Activated CD4-positive, alpha-beta T cell treated with anti-CD3 and anti-CD28 coated beads, Interleukin-2, amount 50 U/mL, for 1 hour (primary cell): ENCODE results near the gene TRIM8.

Experiments
- DNase-seq: peaks from one replicate; pipeline ENCODE4 v3.0.0-alpha.2; 2020

Gene TRIM8, protein sequence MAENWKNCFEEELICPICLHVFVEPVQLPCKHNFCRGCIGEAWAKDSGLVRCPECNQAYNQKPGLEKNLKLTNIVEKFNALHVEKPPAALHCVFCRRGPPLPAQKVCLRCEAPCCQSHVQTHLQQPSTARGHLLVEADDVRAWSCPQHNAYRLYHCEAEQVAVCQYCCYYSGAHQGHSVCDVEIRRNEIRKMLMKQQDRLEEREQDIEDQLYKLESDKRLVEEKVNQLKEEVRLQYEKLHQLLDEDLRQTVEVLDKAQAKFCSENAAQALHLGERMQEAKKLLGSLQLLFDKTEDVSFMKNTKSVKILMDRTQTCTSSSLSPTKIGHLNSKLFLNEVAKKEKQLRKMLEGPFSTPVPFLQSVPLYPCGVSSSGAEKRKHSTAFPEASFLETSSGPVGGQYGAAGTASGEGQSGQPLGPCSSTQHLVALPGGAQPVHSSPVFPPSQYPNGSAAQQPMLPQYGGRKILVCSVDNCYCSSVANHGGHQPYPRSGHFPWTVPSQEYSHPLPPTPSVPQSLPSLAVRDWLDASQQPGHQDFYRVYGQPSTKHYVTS

DNA sequence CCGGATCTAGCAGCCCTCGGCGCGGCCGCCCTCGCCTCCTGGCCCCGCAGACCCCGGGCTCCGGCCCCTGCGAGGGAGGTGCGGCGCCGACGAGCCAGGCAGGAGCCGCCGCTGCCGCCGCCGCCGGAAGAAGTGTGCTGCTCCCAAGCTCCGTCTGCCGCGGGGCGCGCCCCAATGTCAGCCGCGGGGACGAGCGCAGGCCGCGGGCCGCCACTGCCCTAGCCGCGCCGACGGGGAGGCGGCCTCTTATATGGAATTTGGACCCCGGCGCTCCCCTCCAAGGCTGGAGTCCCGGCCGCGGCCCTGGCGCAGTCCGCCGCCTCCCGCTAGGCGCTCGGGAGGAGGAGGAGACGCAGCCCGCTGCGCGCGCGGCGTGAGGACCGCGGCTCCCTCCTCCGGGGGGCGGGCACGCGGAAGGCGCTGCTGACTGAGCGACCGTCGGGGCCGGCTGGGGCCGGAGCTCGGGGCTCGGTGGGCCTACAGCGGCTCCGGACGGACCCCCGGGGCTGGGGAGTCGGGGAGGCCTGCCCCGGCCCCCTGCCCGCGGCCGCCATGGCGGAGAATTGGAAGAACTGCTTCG, at the start of gene TRIM8:
Gene TRIM8 (plus strand): TSS at position 414 of the 580 bp plus-strand sequence. CDS start 139 bp downstream, at position 553.
- DNase-seq: peak; percentile 57

DNA sequence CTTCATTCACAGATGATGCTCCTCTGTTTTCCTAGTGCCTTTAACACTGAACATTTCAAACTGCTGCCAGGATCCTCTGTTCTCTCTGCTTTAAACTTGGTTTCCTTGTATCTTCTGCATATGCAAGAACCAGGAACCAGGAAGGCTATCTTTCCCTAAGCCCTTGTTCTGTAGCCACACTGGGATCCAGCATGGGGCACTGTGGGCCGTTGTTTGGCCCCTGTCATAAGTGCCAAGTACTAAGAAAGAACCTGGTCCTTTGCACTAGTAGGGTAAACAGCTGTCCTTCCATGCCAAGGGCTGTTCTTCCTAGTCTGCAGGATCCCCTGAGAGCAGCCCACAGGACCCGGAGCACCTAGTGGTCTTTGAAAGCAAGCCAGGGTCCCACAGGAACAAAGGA, 49.0 kb upstream of the TRIM8 start:
- DNase-seq: no peak

DNA sequence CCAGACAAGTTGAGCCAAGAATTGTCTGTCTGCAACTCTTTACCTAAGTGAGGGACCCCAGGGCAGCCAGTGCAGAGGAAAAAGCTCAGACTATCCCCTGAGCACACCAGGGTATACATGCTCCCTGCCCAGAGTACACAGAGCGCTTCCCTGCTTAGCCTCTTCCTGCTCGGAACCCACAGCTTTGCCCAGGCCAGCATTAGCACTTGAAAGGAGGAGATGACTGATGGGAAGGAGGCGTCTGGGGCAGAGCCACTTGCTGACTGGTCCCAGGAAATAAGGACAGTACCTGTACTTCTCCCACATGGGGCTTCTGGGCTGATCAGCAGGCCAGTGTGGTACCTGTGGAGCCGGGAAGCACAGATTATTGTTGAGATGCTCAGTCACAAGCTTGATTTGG, 48.4 kb upstream of the TRIM8 start:
- no peak for DNase-seq

DNA sequence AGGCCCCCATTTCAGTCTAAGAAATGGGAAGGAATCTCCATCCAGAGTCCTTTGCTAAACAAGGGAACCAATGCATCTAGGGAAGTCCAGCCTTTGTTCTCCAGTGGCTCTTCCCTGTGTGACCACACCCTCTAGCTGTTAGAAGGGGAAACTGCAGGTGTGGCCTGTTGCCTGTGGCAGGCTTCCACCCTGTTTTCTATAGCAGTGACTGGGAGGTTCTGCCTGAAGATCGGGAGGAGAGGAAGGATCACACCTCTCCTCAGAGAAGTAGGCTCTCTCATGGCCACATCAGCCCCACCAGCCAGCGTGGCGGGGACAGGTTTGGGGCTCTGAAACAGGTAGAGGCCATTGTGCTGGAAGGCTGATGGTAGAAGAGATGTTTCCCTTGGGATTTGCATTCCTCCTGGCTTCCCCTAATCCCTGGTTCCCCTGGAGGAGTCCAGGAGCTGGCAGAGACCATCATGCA, 47.7 kb upstream of the TRIM8 start:
- no peak for DNase-seq

DNA sequence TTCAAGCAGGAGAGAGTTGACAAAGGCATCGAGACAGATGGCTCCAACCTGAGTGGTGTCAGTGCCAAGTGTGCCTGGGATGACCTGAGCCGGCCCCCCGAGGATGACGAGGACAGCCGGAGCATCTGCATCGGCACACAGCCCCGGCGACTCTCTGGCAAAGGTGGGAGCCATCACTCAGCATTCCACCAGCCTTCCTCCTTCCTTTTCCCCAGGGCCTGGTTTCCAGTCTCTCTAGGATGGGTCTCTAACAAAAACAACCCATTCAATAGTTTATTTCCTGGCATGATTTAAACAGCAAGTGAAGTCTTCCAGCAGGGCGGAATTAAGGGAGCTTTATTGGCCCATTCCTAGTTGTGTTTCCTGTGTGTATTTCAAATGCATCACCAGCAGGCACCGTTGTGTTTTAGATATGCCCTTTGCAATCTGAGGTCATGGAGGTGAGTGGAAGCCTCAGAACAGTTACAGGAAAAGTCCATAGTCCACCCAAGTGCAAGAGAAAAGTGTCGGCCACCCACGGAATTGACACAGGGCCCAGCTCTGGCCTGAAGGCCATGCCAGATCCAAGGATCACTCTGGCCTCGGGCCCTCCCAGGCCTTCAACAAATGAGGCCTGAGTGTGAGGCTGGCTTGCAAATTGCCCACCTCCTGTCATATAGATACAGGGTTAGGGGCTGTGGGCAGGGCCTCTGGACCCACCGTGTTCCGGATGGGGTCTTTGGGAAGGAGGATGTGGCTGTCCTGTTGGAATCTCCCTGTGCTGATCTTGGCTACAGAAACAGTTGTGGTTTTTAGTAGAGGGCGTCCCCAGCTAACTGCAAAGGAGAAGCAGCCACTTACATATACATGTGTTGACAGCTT, 46.9 kb upstream of the TRIM8 start:
- DNase-seq: no peak

DNA sequence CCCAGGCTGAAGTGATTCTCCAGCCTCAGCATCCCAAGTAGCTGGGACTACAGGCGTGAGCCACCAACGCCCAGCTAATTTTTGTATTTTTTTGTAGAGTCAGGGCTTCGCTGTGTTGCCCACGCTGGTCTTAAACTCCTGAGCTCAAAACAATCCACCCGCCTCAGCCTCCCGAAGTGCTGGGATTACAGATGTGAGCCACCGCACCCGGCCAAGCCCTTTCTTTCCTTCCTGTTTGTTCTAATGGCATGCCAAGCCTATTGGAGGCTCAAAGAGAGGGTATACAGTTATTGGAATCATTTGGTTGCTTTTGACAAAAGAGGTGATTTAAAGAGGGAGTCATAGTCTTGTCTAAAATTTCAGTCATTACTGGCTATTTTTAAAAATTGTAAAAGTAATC, 46.0 kb upstream of the TRIM8 start:
- DNase-seq: no peak

DNA sequence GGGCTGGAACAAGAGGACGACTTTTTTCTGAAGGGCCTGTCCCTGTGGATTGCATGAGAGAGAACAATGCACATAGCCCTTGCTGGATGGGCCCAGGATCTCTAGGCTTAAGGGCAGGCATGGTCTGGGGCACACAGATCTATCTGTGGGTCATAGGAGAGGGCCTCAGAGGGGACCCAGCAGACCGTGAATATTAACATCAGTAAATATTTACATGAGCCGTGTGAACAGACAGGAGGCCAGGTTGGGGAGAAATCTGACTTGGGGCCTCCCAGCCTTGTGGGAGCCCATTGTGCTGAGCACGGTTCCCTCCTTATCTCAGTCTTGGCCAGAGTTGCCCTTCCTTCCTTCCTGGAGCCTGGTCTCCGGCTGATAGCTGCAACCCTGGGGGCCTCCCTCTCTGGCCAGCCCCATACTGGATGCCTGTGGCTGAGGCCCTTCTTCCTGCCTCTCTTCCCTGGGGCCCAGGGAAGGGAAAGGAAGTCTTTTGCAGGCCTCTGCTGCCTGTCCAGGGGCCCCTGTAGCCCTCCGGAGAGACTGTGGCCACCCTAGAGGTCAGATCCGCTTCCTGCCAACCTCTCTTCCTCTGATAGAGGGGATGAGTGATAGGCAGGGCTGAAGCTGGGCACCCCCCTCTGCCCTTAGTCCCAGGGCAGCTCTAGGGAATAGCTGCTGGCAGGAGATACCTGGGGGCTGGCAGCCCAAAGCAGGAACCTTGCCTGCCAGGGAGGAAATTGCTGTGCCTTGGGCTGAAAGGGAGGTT, 44.5 kb upstream of the TRIM8 start:
- no peak for DNase-seq

DNA sequence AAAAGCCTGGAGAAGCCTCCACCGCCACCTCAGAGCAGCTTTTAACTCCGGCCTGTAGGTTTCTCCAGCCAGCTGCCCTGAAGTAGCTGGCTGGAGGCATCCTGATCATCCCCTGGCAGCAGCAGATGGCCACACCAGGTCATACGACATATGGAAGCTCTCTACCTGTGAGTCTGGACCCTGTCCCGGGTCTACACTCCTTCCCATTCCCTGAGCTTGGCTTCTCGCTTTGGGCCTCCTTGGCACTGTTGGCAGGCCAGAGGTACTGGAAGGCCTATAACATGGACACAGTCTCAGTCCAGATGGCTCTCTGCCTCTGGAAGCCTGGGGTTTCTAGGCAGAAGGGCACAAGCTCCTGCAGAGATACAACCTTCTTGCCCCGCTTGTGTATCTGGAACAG, 43.5 kb upstream of the TRIM8 start:
- no peak for DNase-seq

DNA sequence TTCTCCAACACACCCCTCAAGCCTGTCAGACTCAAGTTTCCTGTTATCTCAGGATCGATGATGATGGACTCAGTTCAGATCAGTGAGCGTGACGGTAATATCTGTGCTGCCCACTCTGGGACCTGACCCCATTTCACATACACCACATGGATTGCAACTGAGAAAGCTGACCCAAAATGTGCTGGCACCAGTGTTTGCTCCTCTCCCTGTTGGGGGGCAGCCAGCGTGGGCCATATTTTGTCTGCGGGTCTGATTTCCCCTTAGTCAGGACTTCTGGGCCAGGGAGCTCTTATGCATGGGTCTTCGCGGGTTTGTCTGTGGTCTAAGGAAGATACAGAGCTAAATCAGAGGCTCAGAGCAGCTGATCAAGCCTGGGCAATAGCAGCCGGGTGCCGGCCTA, 42.6 kb upstream of the TRIM8 start:
- no peak for DNase-seq

DNA sequence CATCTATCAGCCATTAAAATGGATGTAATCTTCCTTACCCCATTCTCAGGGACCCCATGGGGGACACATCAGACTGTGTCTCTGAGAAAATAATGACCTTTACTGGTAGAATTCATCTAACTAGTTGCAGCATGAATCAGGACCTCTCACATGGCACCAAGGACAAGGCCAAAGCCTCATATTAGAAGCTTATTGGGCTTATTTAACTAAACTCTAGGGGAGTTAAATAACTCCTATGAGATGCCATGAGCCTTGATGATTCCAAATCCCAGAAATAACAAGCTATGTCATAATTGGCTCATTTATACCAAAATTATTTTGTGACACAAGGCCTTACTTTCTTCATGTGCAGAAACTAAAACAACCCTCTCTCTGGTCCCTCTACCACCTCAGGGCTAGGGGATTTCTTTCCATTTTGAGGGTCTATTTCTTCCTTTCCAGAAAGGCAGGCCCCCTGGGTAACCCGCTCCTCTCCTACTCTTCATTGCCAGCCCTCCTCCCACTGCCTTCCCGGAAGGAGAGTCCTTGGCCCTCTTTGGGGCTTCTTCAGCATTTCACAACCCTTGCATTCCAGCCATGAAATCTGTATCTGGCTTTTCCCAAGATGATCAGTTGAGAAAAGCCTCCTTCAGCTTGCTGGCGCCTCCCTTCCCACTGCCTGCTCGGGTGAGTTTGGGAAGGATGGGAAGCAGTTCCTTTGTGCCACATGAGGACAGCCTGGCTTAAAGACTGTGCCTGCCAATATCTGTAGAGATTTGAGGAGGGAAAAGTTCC, 41.8 kb upstream of the TRIM8 start:
- DNase-seq: no peak

DNA sequence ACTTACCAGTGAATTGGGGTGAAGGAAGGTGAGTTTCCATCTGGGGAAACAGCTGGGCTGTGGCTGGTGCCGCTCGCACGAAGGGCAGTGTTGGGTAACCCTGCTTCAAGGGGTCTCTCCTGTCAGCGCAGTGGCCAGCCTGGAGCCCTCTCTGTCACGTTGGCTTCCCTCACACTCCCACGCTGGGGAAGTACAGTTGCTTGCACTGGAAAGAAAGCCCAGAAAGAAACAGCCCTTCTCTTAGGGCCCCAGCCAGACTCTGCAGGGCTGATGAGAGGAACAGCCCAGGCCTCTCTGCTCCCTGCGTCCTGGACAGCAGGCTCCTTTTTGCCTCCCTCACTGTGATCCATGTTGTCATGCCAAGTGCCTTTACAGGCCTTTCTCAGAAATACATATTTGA, 40.3 kb upstream of the TRIM8 start:
- no peak for DNase-seq

DNA sequence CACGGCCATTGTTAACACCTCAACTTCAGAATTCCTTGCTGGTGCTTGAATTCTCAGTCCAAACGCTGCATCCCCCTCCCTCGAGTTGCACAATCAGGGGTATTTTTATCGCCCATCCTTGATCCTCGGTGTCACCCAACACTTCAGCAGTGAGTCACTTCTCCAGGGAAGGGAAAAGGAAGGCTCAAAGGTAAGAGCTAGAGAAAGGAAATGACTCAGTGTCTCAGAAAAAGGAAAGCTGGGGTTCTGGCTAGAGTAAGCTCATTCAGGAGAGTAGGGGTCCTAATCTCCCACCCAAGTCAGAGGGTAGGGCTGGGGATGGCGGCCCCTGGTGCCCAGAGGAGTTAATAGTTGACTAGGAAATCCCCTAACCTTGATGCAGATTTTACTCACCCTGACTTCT, 39.8 kb upstream of the TRIM8 start:
- DNase-seq: no peak

DNA sequence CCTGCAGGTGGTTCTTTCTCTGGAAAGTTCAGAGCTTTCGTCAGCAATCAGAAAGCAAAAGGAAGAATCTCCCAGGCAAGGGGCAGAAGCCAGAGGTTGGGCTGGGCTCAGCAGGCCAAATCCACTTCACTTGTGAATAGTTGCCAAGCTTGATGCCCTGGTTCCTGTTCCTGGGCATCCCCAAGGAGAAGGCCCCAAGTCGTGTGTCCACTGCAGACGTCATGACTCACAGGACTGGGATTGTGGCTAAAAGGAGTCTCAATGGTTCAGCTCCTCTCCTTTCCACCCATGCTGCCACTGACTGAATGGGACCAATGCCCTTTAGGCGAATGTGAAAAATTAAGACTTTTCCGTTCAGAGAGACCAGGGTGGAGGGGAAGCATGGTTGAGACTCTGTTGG, 38.6 kb upstream of the TRIM8 start:
- DNase-seq: no peak

DNA sequence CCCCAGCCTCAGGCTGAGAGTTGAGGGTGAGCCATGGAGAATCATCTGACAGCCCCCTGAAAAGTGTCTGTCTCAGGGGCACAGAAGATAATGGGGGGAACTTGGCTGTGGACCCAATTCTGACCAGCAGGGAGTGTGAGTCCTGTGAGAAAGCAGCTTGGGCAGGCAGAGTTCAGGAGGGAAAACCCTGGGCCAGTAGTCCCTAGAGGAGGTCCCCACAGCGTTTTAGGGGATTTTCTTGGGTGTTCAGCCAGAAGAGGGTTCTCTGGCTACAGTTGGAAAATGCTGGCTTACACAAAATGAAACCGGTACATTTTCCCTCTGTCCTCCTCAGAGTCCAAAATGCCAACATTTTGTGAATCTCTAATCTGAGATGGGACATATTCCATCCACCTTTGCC, 35.8 kb upstream of the TRIM8 start:
- no peak for DNase-seq

DNA sequence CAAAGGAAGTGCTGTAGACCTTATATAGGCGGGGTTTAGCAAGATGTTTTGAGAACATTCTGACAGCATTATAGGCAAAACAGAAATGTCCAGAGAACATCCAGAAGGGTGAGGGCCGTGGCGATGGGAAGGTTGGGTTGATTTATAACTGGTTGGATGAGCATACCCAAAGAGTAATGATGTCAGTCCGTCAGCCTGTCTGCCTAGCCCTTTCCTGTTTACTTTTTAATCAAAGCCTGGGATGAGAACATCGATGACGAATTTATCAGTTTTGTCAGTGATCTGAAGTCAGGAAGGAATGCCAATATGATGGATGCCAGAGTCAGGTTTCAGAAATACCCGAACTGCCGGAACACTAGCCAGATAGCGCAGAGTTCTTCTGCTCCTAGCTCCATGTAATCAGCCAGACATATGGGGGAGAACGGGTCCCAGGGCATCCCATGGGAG, 33.8 kb upstream of the TRIM8 start:
- peak; percentile 21 for DNase-seq

DNA sequence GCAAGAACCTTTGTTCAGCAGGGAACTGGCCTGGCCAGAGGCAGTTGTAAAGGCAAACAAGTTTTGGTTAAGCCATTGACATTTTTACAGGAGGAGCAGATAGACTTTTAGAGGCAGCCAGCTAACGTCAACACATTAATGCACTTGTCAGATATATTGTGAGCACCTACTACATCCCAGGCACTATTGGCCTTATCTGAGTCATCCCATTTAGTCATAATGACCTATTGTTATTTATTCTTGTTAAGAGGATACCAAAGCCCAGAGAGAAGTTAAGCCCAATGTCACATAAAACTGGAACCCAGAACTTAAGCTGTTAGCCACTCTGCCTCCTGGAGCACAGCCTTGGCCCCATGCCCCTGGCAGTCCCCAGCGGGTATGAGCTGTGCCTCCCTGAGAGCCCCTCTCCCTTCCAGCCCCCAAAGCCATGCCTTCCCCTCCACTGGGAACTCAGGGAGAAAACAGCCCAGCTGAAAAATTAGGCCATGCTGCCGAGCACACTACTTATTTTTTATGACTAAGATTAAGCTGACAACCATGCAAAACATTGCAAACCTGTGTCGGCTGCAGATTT, 32.7 kb upstream of the TRIM8 start:
- no peak for DNase-seq

DNA sequence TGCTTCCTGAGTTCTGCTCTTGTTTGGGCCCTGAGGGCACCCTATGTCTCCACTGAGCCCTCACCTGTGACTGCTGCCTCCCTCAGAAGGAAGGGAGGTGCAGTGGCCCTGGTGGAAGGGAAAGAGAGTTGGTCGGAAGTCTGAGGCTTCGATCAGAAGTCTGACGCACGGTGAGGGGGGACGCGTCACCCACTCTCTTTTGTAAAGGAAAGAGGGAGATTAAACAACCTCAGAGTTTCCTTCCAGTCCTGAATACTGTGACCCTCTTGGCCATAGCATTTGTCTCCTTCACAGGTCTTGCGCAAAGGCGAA, 31.4 kb upstream of the TRIM8 start:
- DNase-seq: peak; percentile 63

DNA sequence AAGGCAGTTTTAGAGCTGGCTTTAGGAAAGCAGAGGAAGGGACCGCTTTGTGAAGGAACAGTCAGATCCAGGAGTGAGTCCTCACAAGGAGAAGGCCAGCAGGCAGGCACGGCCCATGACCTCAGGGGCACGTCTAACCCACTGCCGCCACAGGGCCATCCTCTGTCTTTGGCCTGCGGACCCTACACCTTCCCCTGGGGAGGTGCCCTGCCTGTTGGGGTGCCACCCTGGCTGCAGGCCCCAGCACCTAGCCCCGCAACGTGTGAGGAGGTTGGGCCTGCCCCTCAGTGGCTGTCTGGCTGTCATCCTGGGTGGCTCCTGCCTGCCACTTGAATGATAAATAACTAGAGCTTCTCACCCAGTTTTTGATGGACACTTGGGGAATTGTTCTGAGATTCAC, 31.0 kb upstream of the TRIM8 start:
- peak; percentile 36 for DNase-seq

DNA sequence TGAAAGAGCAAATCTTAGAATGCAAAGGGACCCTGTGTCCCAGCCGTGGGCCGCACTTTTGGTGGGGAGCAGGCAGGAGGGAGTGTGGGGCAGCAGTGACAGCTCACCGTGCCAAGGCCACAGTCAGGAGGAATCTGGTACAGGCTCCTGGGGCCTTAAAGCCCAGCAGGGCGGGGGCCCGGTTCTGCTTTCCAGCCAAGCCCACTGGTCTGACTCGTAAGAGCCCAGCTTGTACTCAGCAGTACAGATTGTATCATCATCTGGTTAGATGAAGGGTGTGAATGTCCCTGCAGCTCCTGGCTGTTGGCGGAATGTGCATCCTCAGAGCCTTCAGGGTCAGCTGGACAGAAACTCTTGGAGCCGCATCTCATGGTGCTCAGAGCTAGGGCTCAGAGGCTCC, 30.5 kb upstream of the TRIM8 start:
- no peak for DNase-seq

DNA sequence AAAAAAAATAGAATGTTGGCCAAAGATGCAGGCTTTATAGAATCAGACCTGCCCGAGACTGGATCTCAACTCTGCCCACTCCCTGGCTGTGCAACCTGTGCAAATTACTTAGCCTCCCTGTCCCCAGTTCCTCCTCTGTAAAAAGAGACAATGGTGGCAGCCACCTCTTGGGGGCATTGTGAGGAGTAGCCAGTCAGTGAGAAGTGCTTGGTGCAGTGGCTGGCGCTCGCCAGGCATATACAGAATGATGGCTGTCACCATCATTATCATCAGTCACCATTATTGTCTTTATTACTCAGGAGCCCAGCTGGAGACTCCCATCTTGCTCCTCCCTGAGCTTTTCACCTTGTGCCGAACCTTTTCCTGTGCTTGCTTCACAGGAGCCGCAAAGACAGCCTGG, 29.4 kb upstream of the TRIM8 start:
- no peak for DNase-seq

DNA sequence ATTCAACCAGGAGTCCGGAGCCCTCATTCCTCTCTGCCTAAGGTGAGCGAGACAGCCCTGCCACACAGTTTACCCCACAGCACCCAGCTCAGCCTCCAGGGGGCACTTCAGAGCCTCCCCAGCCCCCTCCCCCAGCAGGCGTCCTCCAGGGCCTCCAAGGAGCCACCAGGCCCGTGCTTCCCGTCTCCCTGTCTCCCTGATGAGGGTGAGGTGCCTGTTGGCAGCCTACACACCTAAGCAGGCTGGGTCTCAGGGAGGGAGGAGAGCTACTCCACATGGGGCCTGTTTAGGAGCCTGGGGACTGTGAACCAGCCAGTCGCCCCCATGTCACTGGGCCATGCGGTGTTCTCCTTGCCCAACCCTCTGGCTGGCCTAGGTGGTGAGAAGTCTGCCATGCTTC, 28.9 kb upstream of the TRIM8 start:
- peak; percentile 27 for DNase-seq
